Peyer's patch (tissue), 4 donors: ENCODE data around the gene CD96.

Experiments used
- POLR2A ChIP-seq, 2 donors: fragments of 450-650 bp; IDR thresholded peaks; one replicate each; pipeline ENCODE4 v1.5.1; 2017; ENCODE audit warnings: antibody characterized with exemption in 2 of 2, mild to moderate bottlenecking in 2 of 2, moderate library complexity in 2 of 2
- TF ChIP-seq, protein P1 (sequence below), 6 experiments: fragments of 450-650 bp in 4 of 6; fragments of 200-600 bp in 2 of 6; sonication (generic) in 1 of 6; IDR thresholded peaks; one replicate each; pipeline ENCODE4 v1.5.1; 2017 to 2019; ENCODE audit warnings: antibody characterized with exemption in 6 of 6, mild to moderate bottlenecking in 3 of 6, moderate library complexity in 1 of 6

GRCh38 chr3:111594781-111595180, 52.8 kb downstream of the CD96 start:
- TF ChIP-seq, protein P1, sequence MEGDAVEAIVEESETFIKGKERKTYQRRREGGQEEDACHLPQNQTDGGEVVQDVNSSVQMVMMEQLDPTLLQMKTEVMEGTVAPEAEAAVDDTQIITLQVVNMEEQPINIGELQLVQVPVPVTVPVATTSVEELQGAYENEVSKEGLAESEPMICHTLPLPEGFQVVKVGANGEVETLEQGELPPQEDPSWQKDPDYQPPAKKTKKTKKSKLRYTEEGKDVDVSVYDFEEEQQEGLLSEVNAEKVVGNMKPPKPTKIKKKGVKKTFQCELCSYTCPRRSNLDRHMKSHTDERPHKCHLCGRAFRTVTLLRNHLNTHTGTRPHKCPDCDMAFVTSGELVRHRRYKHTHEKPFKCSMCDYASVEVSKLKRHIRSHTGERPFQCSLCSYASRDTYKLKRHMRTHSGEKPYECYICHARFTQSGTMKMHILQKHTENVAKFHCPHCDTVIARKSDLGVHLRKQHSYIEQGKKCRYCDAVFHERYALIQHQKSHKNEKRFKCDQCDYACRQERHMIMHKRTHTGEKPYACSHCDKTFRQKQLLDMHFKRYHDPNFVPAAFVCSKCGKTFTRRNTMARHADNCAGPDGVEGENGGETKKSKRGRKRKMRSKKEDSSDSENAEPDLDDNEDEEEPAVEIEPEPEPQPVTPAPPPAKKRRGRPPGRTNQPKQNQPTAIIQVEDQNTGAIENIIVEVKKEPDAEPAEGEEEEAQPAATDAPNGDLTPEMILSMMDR (IDR thresholded peaks at IDR 0.05) = no peak
- no peak for TF ChIP-seq POLR2A (IDR thresholded peaks at IDR 0.05)
